Coronary artery (tissue), 2 donors: ENCODE data around the gene HNRNPA3.
"Not testable (repeated sequence)": the region's sequence is repeated elsewhere in the genome, so short reads cannot be mapped to it uniquely, and the experiment has no call there.

ENCODE experiments used
- DNase-seq: peaks from one replicate; pipeline ENCODE4 v3.0.0-alpha.2; 2017; ENCODE audit warnings: low spot score
- H3K27ac ChIP-seq, 2 donors: fragments of 200-600 bp; sonication (generic); one replicate each; pipeline ENCODE4 v1.5.1; 2016 to 2019
- H3K4me3 ChIP-seq: fragments of 200-600 bp; sonication (generic); 2 replicates; pipeline ENCODE4 v1.5.1; 2016; ENCODE audit warnings: mild to moderate bottlenecking, moderate library complexity
- TF ChIP-seq, protein P1 (sequence below): fragments of 200-600 bp; sonication (generic); IDR thresholded peaks from one replicate; pipeline ENCODE4 v1.5.1; 2019; ENCODE audit warnings: antibody characterized with exemption

The HNRNPA3 gene

GRCh38 chr2:177263451-177264208, 51.0 kb downstream of the HNRNPA3 start:
- Histone ChIP-seq H3K4me3 (peak overlapping the region; percentile 98), H3K27ac (peak overlapping the region; percentile 100)
- TF ChIP-seq, protein P1, sequence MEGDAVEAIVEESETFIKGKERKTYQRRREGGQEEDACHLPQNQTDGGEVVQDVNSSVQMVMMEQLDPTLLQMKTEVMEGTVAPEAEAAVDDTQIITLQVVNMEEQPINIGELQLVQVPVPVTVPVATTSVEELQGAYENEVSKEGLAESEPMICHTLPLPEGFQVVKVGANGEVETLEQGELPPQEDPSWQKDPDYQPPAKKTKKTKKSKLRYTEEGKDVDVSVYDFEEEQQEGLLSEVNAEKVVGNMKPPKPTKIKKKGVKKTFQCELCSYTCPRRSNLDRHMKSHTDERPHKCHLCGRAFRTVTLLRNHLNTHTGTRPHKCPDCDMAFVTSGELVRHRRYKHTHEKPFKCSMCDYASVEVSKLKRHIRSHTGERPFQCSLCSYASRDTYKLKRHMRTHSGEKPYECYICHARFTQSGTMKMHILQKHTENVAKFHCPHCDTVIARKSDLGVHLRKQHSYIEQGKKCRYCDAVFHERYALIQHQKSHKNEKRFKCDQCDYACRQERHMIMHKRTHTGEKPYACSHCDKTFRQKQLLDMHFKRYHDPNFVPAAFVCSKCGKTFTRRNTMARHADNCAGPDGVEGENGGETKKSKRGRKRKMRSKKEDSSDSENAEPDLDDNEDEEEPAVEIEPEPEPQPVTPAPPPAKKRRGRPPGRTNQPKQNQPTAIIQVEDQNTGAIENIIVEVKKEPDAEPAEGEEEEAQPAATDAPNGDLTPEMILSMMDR: peak; percentile 64
- peak; percentile 99 for DNase-seq

DNA sequence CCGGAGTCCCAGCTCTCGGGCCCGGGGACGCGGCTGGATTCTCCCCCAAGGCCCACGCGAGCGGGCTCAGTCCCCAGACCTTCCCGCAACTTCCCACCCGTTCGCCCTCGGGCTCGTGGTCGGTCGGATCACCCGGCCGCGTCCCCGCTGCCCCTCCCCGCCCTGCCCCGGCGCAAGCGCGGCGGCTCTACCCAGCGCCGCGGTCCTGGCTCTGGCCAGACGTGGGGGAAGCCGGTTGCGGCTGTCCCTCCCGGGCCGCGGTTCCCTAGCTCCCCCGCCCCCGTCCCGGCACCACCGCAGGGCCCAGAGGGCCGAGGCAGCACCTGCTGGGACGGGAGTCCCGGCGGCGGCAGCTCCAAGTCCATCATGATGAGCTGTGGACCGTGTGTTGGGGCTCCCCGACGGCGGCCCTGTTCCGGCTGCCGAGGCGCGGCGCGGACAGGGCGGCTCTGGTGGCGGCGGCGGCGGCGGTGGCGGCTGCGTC, 51.7 kb downstream of the HNRNPA3 start:
- DNase-seq: no peak
- TF ChIP-seq, protein P1: no peak
- peak overlapping the region; percentile 100 for H3K27ac ChIP-seq

DNA sequence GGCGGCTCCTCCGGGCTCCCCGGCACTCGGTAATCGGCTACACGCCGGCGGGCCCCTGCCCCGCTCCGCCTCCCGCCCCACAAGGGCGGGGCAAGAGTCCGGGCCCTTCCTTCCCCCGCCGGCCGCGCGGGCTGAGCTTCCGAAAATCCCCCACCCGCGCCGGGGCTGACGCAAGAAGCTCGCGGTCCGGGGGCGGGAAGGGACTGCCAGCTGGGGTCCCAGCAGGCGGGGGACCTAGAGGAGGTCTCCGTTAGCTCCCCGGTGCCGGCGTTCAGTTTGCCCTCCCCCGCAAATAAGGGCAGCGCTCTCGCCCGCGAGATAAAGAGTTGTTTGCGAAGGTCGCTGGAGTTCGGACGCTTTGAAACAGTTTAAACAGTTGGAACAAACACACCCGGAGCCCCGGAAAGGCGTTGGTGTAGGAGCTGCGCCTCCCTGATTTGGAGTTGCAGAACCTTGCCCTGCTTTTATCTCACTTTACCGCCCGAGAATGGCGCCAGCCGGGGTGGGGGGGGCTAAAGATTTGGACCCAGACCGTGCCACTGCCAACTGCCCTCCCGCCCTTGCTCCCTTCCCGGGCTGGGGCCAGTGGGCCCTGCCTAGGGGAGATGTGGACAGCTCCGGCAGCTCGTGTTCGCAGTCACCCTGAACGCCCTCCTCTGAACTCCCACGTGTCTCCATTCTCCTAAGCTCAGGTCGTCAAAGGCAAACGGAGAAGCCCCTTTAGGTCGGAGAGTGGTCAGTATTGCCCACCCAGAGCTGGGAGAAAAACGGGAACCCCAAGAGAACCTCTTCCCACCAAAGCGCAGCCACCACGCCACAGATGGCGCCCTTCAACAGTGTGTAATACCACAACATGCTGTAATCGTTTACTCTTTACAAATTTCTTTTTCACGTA, 52.3 kb downstream of the HNRNPA3 start, which contains the start of gene NFE2L2:
Gene NFE2L2 (minus strand): TSS at position 35 of the 895 bp plus-strand sequence. CDS start 151 bp downstream, outside the sequence.
- TF ChIP-seq, protein P1: no peak
- peak within 1 kb of the TSS; percentile 100 for H3K27ac ChIP-seq
- peak; percentile 96 for DNase-seq
- H3K4me3 ChIP-seq: peak within 1 kb of the TSS; percentile 98

More for the DNA sequence above, 51.7 kb downstream of the HNRNPA3 start:
- H3K4me3 ChIP-seq: peak overlapping the region; percentile 98

DNA sequence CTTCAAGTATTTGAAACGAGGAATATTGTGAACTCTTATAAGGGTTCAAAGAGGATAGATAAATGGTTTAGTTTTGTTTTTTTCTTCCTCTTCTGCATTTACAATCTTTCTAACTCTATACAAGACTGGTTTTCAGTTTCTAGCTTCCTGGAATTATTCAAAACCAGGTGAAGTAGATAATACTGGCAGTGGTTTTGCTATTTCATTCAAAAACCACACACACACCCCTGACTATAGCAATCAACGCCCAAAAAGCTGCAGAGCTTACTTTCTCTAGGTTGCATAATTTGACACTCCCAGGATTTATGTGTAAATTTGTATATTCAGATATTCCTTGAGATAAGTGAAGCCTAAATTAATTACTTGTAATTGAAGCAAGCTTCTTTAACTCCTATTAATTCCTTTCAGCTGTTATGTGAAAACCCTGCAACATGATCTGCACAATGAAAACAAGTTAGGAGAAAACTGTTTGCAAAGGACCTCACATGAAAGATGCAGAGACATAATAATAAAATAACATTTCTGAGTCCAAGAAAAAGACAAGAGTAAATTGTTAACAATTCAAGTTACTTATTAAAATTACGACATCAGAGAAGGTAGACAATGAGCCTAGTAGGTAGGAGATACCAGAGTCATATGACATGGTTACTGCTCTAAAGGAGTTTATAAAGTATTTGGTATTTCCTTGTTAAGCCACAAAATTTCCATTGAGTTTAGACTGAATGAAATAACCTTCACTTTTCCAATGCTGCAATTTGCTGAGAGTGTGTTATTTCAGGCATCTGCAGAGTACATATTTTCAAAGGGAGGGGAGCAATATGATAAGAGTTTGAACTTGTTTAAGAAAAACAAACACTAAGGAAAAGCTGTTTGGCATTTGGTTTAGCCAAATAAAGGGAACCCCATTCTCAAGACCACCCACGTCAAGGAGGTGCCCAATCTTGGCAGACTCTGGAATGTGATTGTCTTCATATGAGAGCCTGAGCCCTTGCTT, 53.5 kb downstream of the HNRNPA3 start:
- TF ChIP-seq, protein P1: no peak
- Histone ChIP-seq H3K27ac (peak overlapping the region; percentile 100), H3K4me3 (peak overlapping the region; percentile 98)
- no peak for DNase-seq

DNA sequence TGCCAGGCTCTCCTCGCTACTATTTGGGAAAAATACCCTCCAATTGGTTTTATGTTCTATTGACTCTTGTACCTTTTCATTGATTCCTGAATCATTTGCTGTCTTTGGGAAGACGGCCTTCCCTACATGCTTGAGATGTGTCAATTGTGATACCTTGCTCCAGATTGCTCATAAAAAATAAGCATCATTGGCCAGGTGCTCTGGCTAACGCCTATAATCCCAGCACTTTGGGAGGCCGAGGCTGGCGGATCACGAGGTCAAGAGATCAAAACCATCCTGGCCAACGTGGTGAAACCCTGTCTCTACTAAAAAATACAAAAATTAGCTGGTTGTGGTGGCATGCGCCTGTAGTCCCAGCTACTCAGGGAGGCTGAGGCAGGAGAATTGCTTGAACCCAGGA, 54.4 kb downstream of the HNRNPA3 start:
- DNase-seq, H3K4me3 ChIP-seq: not testable (repeated sequence)
- H3K27ac ChIP-seq: peak overlapping the region in 1 of 2 donors; percentile 100

DNA sequence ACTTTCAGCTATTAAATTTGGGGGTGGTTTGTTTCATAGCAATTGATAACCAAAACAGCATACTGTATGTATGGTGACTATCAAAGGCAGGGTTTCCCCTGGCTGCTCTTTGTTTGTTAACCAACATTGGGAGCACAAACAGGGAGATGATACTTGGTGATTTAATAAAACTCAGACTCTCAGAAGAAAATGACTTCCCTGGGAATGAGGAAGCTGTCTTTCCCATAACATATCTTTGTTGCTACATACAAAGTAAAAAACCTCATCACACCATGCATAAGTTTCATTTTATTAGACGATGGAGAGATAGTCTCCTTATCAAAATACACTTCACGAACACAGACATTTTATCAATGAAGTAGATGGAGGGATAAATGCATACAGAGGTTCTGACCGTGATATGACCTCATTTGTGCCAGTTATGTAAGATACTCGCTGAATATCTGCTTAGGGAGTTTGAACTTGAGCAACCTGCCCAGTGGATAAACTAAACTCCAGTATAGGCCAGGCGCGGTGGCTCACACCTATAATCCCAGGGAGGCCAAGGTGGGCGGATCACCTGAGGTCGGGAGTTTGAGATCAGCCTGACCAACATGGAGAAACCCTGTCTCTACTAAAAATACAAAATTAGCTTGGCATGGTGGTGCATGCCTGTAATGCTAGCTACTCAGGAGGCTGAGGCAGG, 55.7 kb downstream of the HNRNPA3 start:
- no peak for DNase-seq
- H3K4me3 ChIP-seq: no peak overlapping the region
- TF ChIP-seq, protein P1: no peak
- H3K27ac ChIP-seq: no peak overlapping the region
